ACC112 (cell line): ENCODE results near the gene NEDD8.
A peak's percentile ranks its signal among the peaks of the same experiment; 100 is the strongest.

Experiments used
- H2AFZ ChIP-seq: fragments of 200-600 bp; sonication (generic); one replicate; pipeline ENCODE4 v1.6.0; 2017; ENCODE audit warnings: antibody characterized with exemption, low read length; ENCODE audit not compliant: unreplicated experiment
- H3K27ac ChIP-seq: fragments of 200-600 bp; sonication (generic); 2 replicates; pipeline ENCODE4 v1.5.1; 2014; ENCODE audit warnings: low read depth, mild to moderate bottlenecking, antibody characterized with exemption, low read length, moderate library complexity
- H3K27me3 ChIP-seq: fragments of 200-600 bp; sonication (generic); 2 replicates; pipeline ENCODE4 v1.6.1; 2014; ENCODE audit warnings: mild to moderate bottlenecking, antibody characterized with exemption, low read length, moderate library complexity, mixed read lengths; ENCODE audit not compliant: insufficient read depth
- H3K36me3 ChIP-seq: fragments of 200-600 bp; sonication (generic); 2 replicates; pipeline ENCODE4 v1.6.1; 2016; ENCODE audit warnings: mild to moderate bottlenecking, antibody characterized with exemption, low read length, moderate library complexity, mixed read lengths; ENCODE audit not compliant: insufficient read depth
- H3K4me1 ChIP-seq: fragments of 200-600 bp; sonication (generic); one replicate; pipeline ENCODE4 v1.6.1; 2016; ENCODE audit warnings: low read length, mixed read lengths; ENCODE audit not compliant: insufficient read depth, unreplicated experiment, control insufficient read depth
- H3K4me3 ChIP-seq: fragments of 200-600 bp; sonication (generic); 2 replicates; pipeline ENCODE4 v1.5.1; 2014; ENCODE audit warnings: mild to moderate bottlenecking, low read depth, low read length
- H3K79me2 ChIP-seq: fragments of 200-600 bp; sonication (generic); one replicate; pipeline ENCODE4 v1.6.0; 2016; ENCODE audit warnings: low read length; ENCODE audit not compliant: control insufficient read depth, unreplicated experiment, insufficient read depth

NEDD8 gene

GRCh38 chr14:24271834-24272263, 39.7 kb upstream of the NEDD8 start:
- H3K36me3 ChIP-seq: no peaks in the 10 kb centered on the region
- H3K79me2 ChIP-seq: no peaks in the 10 kb centered on the region
- H3K4me3 ChIP-seq: peak overlapping the region; percentile 84
- peak overlapping the region; percentile 69 for H2AFZ ChIP-seq
- H3K27ac ChIP-seq: no peak overlapping the region
- H3K4me1 ChIP-seq: peaks cover 4% of the 10 kb centered on the region
- H3K27me3 ChIP-seq: no peaks in the 10 kb centered on the region

- peak within 1 kb of the TSS; percentile 75 for H3K27ac ChIP-seq
- peaks cover 4% of the 10 kb centered on the region for H3K4me1 ChIP-seq
- no peaks in the 10 kb centered on the region for H3K79me2 ChIP-seq
- peak within 1 kb of the TSS; percentile 90 for H2AFZ ChIP-seq
- H3K27me3 ChIP-seq: no peaks in the 10 kb centered on the region
- peak within 1 kb of the TSS; percentile 84 for H3K4me3 ChIP-seq
- no peaks in the 10 kb centered on the region for H3K36me3 ChIP-seq
Measured at GRCh38 chr14:24271134-24271833, 39.1 kb upstream of the NEDD8 start, which contains the start of gene RABGGTA. RABGGTA (minus strand) TSS chr14:24271597; CDS start chr14:24271115, 482 bp downstream.

GRCh38 chr14:24270537-24271133, 38.5 kb upstream of the NEDD8 start:
- Histone ChIP-seq H3K4me1 (peaks cover 4% of the 10 kb centered on the region), H2AFZ (no peak overlapping the region), H3K27ac (no peak overlapping the region; the same call in 1 of the 2 replicates), H3K4me3 (peak overlapping the region; percentile 84), H3K36me3 (no peaks in the 10 kb centered on the region), H3K27me3 (no peaks in the 10 kb centered on the region), H3K79me2 (no peaks in the 10 kb centered on the region)

- Histone ChIP-seq H3K4me1 (peaks cover 4% of the 10 kb centered on the region), H2AFZ (no peak overlapping the region), H3K36me3 (no peaks in the 10 kb centered on the region)
Measured at GRCh38 chr14:24269910-24270536, 37.9 kb upstream of the NEDD8 start.

GRCh38 chr14:24269368-24269767, 37.2 kb upstream of the NEDD8 start:
- H3K27me3 ChIP-seq: no peaks in the 10 kb centered on the region
- H3K4me3 ChIP-seq: no peak overlapping the region
- H3K36me3 ChIP-seq: no peaks in the 10 kb centered on the region
- H3K4me1 ChIP-seq: peaks cover 4% of the 10 kb centered on the region
- no peak overlapping the region for H3K27ac ChIP-seq
- H3K79me2 ChIP-seq: no peaks in the 10 kb centered on the region
- no peak overlapping the region for H2AFZ ChIP-seq

More at GRCh38 chr14:24269910-24270536, 37.9 kb upstream of the NEDD8 start:
- Histone ChIP-seq H3K27ac (no peak overlapping the region), H3K79me2 (no peaks in the 10 kb centered on the region), H3K4me3 (no peak overlapping the region), H3K27me3 (no peaks in the 10 kb centered on the region)

- Histone ChIP-seq H3K27me3 (no peaks in the 10 kb centered on the region), H3K36me3 (no peaks in the 10 kb centered on the region), H3K4me3 (no peak overlapping the region), H3K27ac (no peak overlapping the region), H3K79me2 (no peaks in the 10 kb centered on the region), H3K4me1 (peaks cover 4% of the 10 kb centered on the region), H2AFZ (no peak overlapping the region)
Measured at GRCh38 chr14:24268225-24268624, 36.1 kb upstream of the NEDD8 start.

- Histone ChIP-seq H3K36me3 (no peaks in the 10 kb centered on the region), H3K27ac (no peak overlapping the region), H3K27me3 (no peaks in the 10 kb centered on the region), H3K79me2 (no peaks in the 10 kb centered on the region), H3K4me3 (no peak overlapping the region), H3K4me1 (peaks cover 4% of the 10 kb centered on the region), H2AFZ (no peak overlapping the region)
Measured at GRCh38 chr14:24267516-24267915, 35.3 kb upstream of the NEDD8 start.

GRCh38 chr14:24266344-24267244, 34.4 kb upstream of the NEDD8 start:
- no peak overlapping the region for H2AFZ ChIP-seq
- no peak overlapping the region for H3K4me3 ChIP-seq
- H3K27me3 ChIP-seq: no peaks in the 10 kb centered on the region
- H3K36me3 ChIP-seq: no peaks in the 10 kb centered on the region
- H3K4me1 ChIP-seq: no peaks in the 10 kb centered on the region
- H3K27ac ChIP-seq: no peak overlapping the region
- no peaks in the 10 kb centered on the region for H3K79me2 ChIP-seq

- Histone ChIP-seq H3K36me3 (no peaks in the 10 kb centered on the region), H3K27me3 (no peaks in the 10 kb centered on the region), H2AFZ (no peak overlapping the region), H3K4me1 (peaks cover 3% of the 10 kb centered on the region), H3K27ac (no peak overlapping the region), H3K79me2 (no peaks in the 10 kb centered on the region), H3K4me3 (no peak overlapping the region)
Measured at GRCh38 chr14:24264298-24264697, 32.1 kb upstream of the NEDD8 start.

- no peaks in the 10 kb centered on the region for H3K79me2 ChIP-seq
- peaks cover 8% of the 10 kb centered on the region for H3K4me1 ChIP-seq
- H3K27ac ChIP-seq: no peak overlapping the region
- H3K36me3 ChIP-seq: no peaks in the 10 kb centered on the region
- no peaks in the 10 kb centered on the region for H3K27me3 ChIP-seq
- H2AFZ ChIP-seq: no peak overlapping the region
- H3K4me3 ChIP-seq: no peak overlapping the region
Measured at GRCh38 chr14:24263848-24264247, 31.7 kb upstream of the NEDD8 start.
